NCI-H2029 treated with DMSO at 0.1 percent for 48 hours (cell line): Measurements from ENCODE around the gene HDAC7.

Experiments used
- DNase-seq: peaks from one replicate; lab custom pipeline; 2025; lab: John Stamatoyannopoulos, UW

Gene HDAC7

GRCh38 chr12:47819896-47820630 is at the start of gene HDAC7:
Gene HDAC7 (minus strand): TSS chr12:47819903. CDS start chr12:47819785, 118 bp downstream.
- no peak for DNase-seq

- DNase-seq, result no peak
These were observed 48.9 kb upstream of the HDAC7 start for GRCh38 chr12:47868552-47869031.

GRCh38 chr12:47868041-47868440 is 48.3 kb upstream of the HDAC7 start:
- no peak for DNase-seq

- DNase-seq, result no peak
These were observed 47.8 kb upstream of the HDAC7 start for GRCh38 chr12:47867495-47867941.

- DNase-seq, result no peak
These were observed 45.0 kb upstream of the HDAC7 start for GRCh38 chr12:47864646-47865235.

- no peak for DNase-seq
These were observed 44.3 kb upstream of the HDAC7 start for GRCh38 chr12:47863985-47864384.

GRCh38 chr12:47863467-47863866 is 43.8 kb upstream of the HDAC7 start:
- DNase-seq, result no peak

GRCh38 chr12:47862881-47863280 is 43.2 kb upstream of the HDAC7 start:
- DNase-seq, result no peak

GRCh38 chr12:47862167-47862750 is 42.6 kb upstream of the HDAC7 start:
- DNase-seq, result no peak

- DNase-seq, result no peak
These were observed 41.2 kb upstream of the HDAC7 start for GRCh38 chr12:47860873-47861272.

- no peak for DNase-seq
These were observed 40.7 kb upstream of the HDAC7 start for GRCh38 chr12:47860279-47860841.

- DNase-seq, result no peak
These were observed 39.0 kb upstream of the HDAC7 start for GRCh38 chr12:47858511-47859266.

- no peak for DNase-seq
These were observed 37.2 kb upstream of the HDAC7 start for GRCh38 chr12:47856721-47857575.

GRCh38 chr12:47856094-47856493 is 36.4 kb upstream of the HDAC7 start:
- DNase-seq, result no peak

GRCh38 chr12:47855502-47855901 is 35.8 kb upstream of the HDAC7 start:
- DNase-seq, result no peak

- no peak for DNase-seq
These were observed 34.8 kb upstream of the HDAC7 start for GRCh38 chr12:47854531-47854930.

GRCh38 chr12:47852096-47852571 is 32.4 kb upstream of the HDAC7 start:
- no peak for DNase-seq

GRCh38 chr12:47851303-47851952 is 31.7 kb upstream of the HDAC7 start:
- no peak for DNase-seq

GRCh38 chr12:47850153-47851084 is 30.7 kb upstream of the HDAC7 start:
- no peak for DNase-seq
